Esophagus squamous epithelium (tissue), 4 donors: Measurements from ENCODE around the gene KCTD18.

ENCODE experiments used
- POLR2A ChIP-seq, 4 donors: fragments of 450-650 bp; IDR thresholded peaks; one replicate each; pipeline ENCODE4 v1.6.1; 2017; ENCODE audit warnings: antibody characterized with exemption in 4 of 4, mild to moderate bottlenecking in 4 of 4, moderate library complexity in 3 of 4
- TF ChIP-seq, protein P1 (sequence below), 6 experiments: fragments of 450-650 bp in 4 of 6; fragments of 200-600 bp in 2 of 6; sonication (generic) in 2 of 6; IDR thresholded peaks; one replicate each; pipeline ENCODE4 v1.5.1; 2016 to 2019; ENCODE audit warnings: antibody characterized with exemption in 6 of 6, mild to moderate bottlenecking in 4 of 6, moderate library complexity in 4 of 6

DNA sequence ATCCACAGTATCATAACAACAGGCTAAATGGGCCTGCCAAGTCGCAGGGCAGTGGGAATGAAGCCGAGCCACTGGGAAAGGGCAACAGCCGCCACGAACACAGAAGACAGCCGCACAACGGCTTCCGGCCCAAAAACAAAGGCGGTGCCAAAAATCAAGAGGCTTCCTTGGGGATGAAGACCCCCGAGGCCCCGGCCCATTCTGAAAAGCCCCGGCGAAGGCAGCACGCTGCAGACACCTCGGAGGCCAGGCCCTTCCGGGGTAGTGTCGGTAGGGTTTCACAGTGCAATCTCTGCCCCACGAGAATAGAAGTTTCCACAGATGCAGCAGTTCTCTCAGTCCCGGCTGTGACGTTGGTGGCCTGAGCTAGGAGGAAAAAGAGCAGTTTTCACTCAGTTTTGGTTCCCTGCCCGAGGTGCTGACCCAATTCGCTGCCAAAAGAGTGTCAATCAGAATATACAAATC is 32.2 kb downstream of the KCTD18 start:
- TF ChIP-seq POLR2A (IDR thresholded peaks at IDR 0.05): no peak
- TF ChIP-seq, protein P1, sequence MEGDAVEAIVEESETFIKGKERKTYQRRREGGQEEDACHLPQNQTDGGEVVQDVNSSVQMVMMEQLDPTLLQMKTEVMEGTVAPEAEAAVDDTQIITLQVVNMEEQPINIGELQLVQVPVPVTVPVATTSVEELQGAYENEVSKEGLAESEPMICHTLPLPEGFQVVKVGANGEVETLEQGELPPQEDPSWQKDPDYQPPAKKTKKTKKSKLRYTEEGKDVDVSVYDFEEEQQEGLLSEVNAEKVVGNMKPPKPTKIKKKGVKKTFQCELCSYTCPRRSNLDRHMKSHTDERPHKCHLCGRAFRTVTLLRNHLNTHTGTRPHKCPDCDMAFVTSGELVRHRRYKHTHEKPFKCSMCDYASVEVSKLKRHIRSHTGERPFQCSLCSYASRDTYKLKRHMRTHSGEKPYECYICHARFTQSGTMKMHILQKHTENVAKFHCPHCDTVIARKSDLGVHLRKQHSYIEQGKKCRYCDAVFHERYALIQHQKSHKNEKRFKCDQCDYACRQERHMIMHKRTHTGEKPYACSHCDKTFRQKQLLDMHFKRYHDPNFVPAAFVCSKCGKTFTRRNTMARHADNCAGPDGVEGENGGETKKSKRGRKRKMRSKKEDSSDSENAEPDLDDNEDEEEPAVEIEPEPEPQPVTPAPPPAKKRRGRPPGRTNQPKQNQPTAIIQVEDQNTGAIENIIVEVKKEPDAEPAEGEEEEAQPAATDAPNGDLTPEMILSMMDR (IDR thresholded peaks at IDR 0.05): no peak
